Thoracic aorta endothelial cell (primary cell): ENCODE data around the gene CHAF1A. TPM values are rescaled to one million over a fixed set of nuclear protein-coding genes. Genes with fewer than 3 reads are reported as not detected.

Source experiments
- small RNA-seq: library from RNA; depleted of rRNA; stranded (forward); fragments of <200 nt; gene quantifications from one replicate; pipeline ENCODE3, GENCODE V24; 2012
- total RNA-seq: library from RNA; depleted of rRNA; stranded (reverse); fragments of >200 nt; gene quantifications from 2 replicates; pipeline ENCODE4 v1.2.3, GENCODE V29; 2012

The CHAF1A gene, protein sequence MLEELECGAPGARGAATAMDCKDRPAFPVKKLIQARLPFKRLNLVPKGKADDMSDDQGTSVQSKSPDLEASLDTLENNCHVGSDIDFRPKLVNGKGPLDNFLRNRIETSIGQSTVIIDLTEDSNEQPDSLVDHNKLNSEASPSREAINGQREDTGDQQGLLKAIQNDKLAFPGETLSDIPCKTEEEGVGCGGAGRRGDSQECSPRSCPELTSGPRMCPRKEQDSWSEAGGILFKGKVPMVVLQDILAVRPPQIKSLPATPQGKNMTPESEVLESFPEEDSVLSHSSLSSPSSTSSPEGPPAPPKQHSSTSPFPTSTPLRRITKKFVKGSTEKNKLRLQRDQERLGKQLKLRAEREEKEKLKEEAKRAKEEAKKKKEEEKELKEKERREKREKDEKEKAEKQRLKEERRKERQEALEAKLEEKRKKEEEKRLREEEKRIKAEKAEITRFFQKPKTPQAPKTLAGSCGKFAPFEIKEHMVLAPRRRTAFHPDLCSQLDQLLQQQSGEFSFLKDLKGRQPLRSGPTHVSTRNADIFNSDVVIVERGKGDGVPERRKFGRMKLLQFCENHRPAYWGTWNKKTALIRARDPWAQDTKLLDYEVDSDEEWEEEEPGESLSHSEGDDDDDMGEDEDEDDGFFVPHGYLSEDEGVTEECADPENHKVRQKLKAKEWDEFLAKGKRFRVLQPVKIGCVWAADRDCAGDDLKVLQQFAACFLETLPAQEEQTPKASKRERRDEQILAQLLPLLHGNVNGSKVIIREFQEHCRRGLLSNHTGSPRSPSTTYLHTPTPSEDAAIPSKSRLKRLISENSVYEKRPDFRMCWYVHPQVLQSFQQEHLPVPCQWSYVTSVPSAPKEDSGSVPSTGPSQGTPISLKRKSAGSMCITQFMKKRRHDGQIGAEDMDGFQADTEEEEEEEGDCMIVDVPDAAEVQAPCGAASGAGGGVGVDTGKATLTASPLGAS
- 21.4 and 25.6 TPM in 2 replicates for total RNA-seq

DNA sequence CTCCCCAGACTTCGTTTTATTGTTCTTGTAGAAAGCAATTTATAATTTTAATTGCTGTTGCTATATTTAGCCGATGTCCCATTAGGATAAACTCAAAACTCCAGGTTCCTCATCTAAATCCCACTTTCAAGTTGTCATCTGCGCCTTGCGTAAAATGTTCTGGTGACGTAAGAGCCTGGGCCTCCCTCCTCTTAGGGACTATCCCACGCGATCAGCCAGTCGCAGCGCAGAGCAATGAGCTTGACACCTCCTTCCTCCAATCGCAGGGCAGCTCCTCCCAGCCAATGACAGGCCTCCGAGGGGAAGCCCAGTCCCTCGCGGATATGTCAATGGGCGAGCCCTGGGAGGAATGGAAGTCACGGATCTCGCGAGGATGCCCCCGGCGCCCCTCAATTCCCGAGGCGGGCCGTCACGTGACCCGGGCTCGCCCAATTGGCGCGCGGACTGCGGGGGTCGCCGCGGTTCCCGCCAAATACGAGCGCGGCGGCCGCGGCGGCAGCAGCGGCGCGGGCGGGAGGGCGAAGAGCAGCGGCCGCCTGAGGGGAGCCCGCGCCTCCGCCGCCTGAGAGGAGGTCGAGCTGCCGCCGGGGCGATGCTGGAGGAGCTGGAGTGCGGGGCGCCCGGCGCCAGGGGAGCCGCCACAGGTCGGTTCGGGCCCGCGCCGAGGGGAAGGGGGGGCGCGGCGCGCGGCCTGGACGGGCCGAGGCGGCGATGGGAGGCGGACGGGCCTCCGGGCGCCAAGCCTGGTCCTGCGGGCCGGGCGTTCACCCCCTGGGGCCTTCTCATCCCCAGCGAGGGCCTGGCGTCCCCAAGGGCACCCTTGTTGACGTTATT is at the start of gene CHAF1A:
TSS of gene CHAF1A (plus strand) at position 470 of the 834 bp plus-strand sequence. CDS start at position 593, 123 bp downstream.

DNA sequence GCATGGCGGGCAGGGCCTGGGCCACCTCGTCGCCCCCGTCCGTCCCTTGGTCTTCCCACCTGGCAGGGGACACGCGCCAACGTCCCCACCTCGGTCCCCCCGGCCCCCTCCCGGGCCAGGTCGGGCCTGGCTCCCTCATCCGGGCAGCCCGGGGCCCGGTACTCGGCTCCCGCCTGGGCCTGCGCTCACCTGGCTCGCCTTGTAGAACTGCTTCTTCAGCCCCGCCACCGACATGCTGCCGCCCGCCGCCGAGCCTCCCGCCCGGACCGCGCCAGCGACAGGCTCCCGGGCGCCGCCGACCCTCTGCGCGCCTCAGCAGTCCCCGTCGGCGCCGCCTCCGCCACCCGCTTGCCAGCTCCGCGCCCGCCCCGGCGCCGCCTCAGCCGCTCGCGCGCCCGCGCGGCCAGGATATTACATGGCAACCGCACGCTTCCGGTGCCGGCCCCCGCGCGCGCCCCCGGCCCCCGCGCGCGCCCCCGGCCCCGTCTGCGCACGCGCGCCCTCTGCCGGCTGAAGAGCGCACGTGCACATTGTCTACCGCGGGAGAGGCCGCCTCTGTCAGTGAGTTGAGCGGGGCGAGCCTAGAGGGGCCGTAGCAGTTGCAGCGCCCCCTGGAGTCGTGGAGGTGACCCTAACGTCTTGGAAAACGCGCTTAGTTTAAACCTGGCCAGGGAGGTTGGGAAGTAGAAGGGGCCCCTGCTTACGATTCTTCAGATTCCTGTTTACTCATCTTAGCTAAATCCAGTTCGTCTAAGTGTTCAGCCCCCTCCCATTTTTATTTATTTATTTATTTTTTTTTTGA is 2.1 kb upstream of the CHAF1A start, which contains the start of gene SH3GL1:
TSS of gene SH3GL1 (minus strand) at position 413 of the 802 bp plus-strand sequence. CDS start at position 234, 179 bp downstream.

DNA sequence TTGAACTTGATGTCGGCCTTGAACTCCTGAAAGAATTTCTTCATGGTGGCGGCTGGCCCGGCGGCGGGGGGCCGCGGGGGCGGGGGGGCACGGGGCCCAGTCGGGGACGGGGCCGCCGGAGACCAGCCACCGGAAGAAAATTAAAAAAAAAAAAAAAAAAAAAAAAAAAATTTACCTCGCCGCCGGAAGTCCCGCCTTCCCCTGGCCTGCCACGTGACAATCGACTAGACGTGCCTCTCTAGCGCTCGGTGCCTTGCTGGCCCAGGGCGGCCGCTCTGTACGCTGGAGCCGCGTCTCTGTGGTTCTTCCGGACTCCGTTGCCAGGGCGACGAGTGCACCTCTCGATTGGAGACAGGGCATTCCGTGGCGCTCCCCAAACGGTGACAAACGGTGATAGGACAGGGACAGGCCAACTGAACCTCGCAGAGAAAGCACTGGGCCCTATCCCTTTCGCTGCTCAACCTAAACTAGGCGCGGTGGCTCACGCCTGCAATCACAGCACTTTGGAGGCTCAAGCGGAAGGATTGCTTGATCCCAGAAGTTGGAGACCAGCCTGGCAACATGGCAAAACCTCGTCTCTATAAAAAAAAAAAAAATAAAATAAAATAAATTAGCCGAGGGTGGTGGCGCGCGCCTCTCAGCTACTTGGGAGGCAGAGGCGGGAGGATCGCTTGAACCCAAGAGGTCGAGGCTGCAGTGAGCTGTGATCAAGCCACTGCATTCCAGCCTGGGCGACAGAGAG is 55.4 kb downstream of the CHAF1A start, which contains the start of gene UBXN6:
TSS of gene UBXN6 (minus strand) at position 141 of the 742 bp plus-strand sequence. CDS start at position 44, 97 bp downstream.

DNA sequence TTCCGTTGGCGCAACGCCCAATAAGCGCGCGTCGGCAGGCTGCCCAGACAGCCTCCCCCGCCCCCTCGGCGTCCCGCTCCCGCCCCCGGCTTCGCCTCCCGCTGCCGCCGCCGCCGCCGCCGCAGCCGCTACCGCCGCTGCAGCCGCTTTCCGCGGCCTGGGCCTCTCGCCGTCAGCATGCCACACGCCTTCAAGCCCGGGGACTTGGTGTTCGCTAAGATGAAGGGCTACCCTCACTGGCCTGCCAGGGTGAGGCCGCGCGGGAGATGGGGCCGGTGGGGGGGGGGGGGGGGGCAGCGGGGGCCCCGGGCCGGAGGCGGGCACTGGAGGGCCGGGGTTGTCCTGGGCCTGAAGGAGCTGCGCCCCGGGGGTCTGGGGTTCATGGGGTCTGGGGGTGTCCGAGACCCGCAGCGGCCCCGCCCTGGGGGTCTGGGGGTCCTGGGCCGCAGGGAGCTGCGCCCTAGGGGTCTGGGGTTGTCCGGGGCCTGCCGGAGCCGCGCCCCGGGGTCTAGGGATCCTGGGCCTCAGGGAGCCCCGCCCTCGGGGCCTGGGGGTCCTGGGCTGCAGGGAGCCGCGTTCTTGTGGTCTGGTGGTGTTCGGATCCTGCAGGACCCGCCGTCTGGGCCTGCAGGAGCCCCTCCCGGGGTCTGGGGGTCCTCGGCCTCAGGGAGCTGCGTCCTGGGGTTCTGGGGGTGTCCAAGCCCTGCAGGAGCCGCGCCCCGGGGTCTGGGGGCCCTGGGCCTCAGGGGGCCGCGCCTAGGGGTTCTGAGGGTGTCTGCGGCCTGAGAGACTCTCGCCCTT is 69.9 kb downstream of the CHAF1A start, which contains the start of gene HDGFL2:
TSS of gene HDGFL2 (plus strand) at position 124 of the 801 bp plus-strand sequence. CDS start at position 178, 54 bp downstream.

Small RNA genes within 50 kb of the gene (small RNA-seq; reads per million reads assigned to genes)
- gene MIR4746: not detected

Other genes with a start within 250 kb of the CHAF1A start
- gene CREB3L3, start 249.0 kb upstream of the CHAF1A start, total RNA-seq: not detected in 2 replicates
- 11.3 and 12.4 TPM in 2 replicates for gene SIRT6, start 220.1 kb upstream of the CHAF1A start, total RNA-seq
- gene ANKRD24, start 220.0 kb upstream of the CHAF1A start, total RNA-seq: 0.13 and 0.14 TPM in 2 replicates
- 0.14 and 0.27 TPM in 2 replicates for gene EBI3, start 173.1 kb upstream of the CHAF1A start, total RNA-seq
- 18.1 and 19.0 TPM in 2 replicates for gene YJU2, start 155.6 kb upstream of the CHAF1A start, total RNA-seq
- gene SHD, start 123.4 kb upstream of the CHAF1A start, total RNA-seq: not detected in 2 replicates
- gene TMIGD2, start 100.3 kb upstream of the CHAF1A start, total RNA-seq: not detected in 2 replicates
- 16.0 and 18.1 TPM in 2 replicates for gene FSD1, start 98.0 kb upstream of the CHAF1A start, total RNA-seq
- 3.6 and 6.2 TPM in 2 replicates for gene STAP2, start 63.8 kb upstream of the CHAF1A start, total RNA-seq
- gene MPND, start 59.1 kb upstream of the CHAF1A start, total RNA-seq: 6.2 and 6.9 TPM in 2 replicates
- 81.8 and 95.6 TPM in 2 replicates for gene SH3GL1, start 2.1 kb upstream of the CHAF1A start, total RNA-seq
- 64.5 and 67.0 TPM in 2 replicates for gene UBXN6, start 55.2 kb downstream of the CHAF1A start, total RNA-seq
- 57.0 and 58.1 TPM in 2 replicates for gene HDGFL2, start 69.7 kb downstream of the CHAF1A start, total RNA-seq
- under 0.01 TPM in 1 of 2 replicates, not detected in the other for gene PLIN4, start 115.8 kb downstream of the CHAF1A start, total RNA-seq
- gene PLIN5, start 132.6 kb downstream of the CHAF1A start, total RNA-seq: 0.14 and 0.53 TPM in 2 replicates
- 0.27 and 0.29 TPM in 2 replicates for gene LRG1, start 137.4 kb downstream of the CHAF1A start, total RNA-seq
- gene SEMA6B, start 157.0 kb downstream of the CHAF1A start, total RNA-seq: 116 and 141 TPM in 2 replicates
- 22.7 and 23.0 TPM in 2 replicates for gene TNFAIP8L1, start 236.9 kb downstream of the CHAF1A start, total RNA-seq